ENCODE measurements around the gene PRXL2C.
"Not testable (repeated sequence)": the region's sequence is repeated elsewhere in the genome, so short reads cannot be mapped to it uniquely, and the experiment has no call there.

PRXL2C gene

GRCh38 chr9:96649620-96650324 lies 5.3 kb downstream of the PRXL2C start:
- DNase-seq, result no peak

DNA sequence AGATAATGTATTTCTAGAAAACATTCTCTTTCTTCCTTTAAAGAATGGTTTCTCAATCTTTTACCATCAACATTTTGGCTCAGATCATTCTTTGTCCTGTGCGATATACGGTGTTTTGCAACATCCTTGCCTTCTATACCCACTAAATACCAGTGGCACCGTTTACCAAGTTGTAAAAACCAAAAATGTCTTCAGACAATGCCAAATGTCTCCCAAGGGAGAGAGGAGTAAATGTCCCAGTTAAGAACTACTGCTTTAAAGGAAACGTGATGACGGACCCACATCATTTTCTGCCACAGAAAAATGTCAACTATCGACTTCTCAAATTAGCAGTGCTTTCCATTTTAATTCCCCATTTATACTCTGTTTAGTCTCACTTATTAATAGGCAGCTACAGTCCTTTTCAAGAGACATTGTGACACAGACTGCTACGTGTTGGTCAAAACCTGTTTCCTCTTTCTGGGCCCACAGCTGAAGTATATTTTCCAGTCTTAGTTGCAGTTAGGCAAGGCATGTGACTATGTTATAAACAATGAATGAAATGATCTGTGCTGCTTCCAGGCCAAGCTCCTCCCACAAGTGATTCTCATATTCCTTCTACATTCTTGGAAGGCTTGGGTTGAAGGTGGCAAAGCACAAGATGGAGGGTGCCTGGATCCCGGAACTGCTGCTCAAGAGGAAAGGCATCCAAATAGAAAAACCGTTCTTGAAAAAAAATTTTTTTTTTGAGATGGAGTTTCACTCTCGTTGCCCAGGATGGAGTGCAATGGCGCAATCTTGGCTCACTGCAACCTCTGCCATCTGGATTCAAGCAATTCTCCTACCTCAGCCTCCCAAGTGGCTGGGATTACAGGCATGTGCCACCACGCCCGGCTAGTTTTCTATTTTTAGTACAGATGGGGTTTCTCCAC lies 8.8 kb downstream of the PRXL2C start:
- no peak for DNase-seq

GRCh38 chr9:96644137-96644536 lies 11.0 kb downstream of the PRXL2C start:
- peak in 1 of 3 experiments; percentile 20 for DNase-seq

- DNase-seq, result no peak
Observed at GRCh38 chr9:96641514-96641913, 13.6 kb downstream of the PRXL2C start.

DNA sequence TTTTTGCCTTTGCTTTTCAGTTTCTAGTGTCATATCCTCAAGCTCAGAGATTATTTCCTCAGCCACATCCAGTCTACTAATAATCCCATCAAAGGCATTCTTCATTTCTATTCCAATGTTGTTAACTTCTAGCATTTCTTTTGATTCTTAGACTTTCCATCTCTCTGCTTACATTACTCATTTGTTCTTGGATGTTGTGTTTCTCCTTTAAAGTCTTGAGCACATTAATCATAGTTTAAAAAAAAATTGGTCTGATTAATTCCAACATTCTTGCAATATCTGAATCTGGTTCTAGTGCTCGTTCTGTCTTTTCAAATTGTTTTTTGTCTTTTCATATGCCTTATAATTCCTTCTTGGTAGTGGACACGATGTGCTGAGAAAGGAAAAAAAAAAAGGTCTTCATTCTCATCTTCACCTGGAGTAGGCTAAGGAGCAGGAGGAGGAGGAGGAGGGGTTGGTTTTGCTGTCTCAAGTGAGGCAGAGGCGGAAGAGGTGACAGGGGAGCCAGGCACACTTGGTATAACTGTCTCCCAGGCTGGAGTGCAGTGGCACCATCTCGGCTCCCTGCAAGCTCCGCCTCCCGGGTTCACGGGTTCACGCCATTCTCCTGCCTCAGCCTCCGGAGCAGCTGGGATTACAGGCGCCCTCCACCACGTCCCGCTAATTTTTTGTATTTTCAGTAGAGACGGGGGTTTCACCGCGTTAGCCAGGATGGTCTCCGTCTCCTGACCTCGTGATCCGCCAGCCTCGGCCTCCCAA lies 16.3 kb downstream of the PRXL2C start:
- no peak for DNase-seq

DNA sequence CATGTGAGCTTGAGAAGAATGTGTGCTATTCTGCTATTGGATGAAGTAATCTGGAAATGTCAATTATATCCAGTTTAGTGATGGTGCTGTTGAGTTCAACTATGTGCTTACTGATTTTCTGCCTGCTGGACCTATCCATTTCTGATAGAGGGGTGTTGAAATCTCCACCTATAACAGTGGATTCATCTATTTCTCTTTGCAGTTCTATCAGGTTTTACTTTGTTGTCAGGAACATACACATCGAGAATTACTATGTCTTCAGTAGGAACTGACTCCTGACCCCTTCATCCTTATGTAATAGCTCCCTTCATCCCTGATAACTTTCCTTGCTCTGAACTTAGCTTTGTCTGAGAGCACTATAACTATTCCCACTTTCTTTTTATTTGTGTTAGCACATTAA lies 18.7 kb downstream of the PRXL2C start:
- no peak for DNase-seq

DNA sequence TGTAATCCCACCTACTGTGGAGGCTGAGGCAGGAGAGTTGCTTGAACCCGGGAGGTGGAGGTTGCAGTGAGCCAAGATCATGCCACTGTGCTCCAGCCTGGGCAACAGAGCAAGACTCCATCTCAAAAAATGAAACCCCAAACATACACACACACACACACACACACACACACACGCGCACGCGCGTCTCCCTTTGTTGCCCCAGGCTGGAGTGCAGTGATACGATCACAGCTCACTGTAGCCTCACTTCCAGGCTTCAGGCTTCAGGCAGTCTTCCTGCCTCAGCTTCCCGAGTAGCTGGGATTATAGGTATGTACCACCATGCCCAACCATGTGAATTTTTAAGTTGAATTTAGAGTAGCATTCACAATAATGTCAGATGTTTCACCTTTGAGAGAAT lies 21.5 kb downstream of the PRXL2C start:
- DNase-seq, result not testable (repeated sequence)

GRCh38 chr9:96626912-96627311 lies 28.2 kb downstream of the PRXL2C start:
- no peak for DNase-seq

DNA sequence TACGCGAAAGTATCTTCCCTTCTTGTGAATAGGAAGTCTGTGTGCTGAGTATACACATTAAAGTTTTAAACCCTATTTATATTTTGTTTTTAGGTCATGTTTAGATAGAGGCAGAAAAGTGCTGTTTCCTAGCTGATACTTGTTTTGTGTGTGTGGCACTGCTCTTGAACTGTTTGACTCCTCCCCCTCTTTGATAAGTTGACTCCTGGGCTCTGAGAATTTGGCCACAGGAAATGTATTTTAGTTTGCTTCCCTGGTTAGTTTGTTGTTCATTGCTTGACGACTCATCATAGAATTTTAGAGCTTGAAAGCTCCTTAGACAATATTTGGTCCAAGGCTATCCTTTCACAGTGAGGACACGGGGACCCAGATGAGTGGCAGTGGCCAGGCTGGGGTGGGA lies 33.5 kb downstream of the PRXL2C start:
- peak in 1 of 3 experiments; percentile 19 for DNase-seq

DNA sequence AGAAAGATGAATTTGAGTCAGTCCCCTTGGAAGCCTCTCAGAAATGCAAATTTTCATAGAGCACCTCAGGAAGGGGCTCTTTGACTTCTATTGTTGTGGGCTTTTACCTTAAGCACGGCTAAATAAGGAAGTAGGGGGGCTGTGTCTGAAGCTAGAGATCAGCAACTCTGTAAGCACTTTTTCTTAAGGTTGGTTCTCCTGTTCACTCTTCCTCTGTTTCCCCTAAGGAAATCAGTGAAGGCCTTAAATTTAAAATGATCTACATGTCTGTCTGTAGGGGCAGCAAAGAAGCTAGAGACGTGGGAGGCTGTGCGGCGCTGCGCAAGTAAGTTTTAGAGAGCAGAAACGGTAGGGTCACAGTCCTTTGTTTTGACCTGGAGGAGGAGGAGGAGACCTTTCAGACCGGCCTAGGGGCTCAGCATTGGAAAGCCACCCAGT lies 34.3 kb downstream of the PRXL2C start:
- no peak for DNase-seq

GRCh38 chr9:96620181-96620514 lies 35.0 kb downstream of the PRXL2C start:
- DNase-seq, result no peak

- DNase-seq, result peak; percentile 75 to 94 (median 88)
Observed at GRCh38 chr9:96619491-96620180, 35.5 kb downstream of the PRXL2C start, which contains the start of gene CDC14B. TSS of gene CDC14B (minus strand) at chr9:96619843. CDS start at chr9:96619378, 465 bp downstream.

DNA sequence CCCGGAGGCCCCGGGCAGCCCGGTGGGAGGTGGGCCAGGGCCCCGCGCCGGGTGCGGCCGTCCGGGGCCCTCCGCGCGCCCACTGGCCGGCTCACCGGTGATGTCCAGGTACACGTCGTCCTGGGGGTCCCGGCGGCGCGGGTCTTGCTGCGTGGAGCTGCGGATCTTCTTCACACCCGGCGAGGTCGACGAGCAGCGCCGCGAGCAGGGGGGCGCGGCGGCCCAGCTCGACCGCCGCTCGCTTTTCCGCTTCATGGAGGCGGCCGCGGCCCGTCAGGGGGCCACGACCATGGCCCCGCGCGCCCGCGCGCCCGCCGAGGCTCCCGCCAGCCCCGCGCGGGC lies 36.0 kb downstream of the PRXL2C start:
- peak in 2 of 3 experiments; percentile 54 to 67 for DNase-seq

DNA sequence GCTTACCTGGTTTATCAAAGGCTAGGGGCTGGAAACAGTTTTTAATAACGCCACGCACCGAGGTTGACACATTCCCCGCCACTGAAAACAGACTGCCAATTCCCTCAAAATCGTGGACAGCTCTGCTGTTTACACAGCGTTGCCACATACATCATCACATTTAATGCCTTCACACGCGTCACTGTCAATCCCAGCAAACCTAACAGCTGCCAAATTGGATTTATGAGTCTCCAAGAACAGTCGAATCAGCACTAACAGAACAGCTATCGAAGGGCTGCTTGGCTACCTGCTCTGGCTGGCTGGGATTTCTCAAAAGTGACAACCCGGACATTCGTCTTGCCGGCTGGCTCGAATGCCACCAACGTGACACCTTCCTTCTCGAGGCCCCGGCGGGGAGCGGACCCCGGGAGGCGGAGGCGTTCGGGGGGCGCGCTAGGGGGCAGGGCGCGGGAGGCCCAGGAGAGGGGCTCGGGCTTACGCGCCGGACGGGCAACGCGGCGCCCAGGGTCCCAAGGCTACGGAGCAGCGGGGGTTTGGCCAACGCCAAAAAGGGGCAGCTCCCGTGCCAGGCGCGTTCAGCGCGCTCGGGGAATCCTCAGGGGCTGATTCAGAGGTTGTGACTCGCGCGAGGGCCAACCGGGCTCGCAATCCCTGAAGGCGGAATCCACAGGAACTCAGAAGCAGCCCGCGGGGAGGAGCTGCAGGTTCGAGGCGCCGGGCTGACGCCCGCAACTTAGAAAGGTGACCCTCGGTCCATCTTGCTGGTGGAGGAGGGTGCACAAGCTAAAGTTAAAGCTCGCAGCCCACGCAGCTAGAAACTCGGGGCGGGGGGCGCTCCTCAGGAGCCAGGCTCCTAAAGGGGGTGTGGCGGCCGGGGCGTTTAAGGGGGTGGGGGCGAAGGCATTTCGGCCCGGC lies 36.7 kb downstream of the PRXL2C start:
- peak in 2 of 3 experiments; percentile 56 to 74 for DNase-seq

DNA sequence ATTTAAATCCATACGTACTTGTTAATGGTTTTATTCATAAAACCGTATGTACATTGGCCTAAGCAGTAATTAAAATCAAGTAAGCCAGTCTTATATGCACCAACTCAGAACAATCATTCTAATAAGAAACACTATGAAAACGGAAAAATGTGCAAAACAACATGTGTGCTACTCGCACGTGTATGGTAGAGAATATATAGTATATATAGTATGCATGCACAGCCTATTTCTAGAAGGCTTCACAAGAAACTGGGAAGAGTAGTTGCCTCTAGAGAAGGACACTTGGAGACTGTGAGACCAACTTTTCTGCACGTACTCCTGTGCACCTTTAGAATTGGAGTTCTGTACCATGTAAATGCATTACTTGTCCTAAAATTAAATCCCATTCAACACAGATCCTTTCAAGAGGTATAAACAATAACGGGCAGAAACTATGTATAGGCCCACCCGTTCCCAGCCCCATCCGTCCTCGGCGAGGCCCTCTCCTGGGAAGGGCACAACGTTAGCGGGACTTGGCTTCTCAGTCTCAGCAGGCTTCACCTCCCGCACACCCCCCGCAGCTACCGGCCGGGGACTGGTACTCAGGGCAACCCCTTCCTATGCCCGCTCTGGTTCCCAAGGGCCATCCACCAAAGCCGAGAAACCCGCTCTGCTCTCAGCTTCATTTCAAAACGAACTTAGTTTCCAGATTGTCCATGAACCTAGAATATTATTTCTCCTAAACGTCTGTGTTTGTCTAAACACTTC lies 37.5 kb downstream of the PRXL2C start:
- no peak for DNase-seq

- no peak for DNase-seq
Observed at GRCh38 chr9:96616817-96617438, 38.2 kb downstream of the PRXL2C start.

DNA sequence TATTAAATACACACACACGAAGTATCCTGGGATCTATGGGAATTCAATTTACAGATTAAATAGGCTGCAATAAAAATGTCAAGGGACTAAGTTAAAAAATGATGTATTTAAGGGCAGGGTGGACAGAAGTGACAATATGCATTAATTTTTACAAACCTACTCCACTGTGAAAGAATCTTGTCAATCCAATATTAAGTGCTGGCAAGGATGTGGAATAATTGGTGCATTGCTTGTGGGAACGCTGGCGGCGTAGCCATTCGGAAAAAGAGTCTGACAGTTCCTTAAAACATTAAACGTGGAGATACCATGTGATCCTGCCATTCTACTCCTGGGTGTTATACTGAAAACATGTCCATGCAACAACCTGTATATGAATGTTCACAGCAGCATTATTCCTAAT lies 39.7 kb downstream of the PRXL2C start:
- no peak for DNase-seq

GRCh38 chr9:96614664-96615063 lies 40.5 kb downstream of the PRXL2C start:
- not testable (repeated sequence) for DNase-seq

GRCh38 chr9:96612966-96613589 lies 42.0 kb downstream of the PRXL2C start:
- peak in 2 of 3 experiments; percentile 8 to 22 for DNase-seq
